ENCODE results near the gene RARRES2.

The RARRES2 gene

DNA sequence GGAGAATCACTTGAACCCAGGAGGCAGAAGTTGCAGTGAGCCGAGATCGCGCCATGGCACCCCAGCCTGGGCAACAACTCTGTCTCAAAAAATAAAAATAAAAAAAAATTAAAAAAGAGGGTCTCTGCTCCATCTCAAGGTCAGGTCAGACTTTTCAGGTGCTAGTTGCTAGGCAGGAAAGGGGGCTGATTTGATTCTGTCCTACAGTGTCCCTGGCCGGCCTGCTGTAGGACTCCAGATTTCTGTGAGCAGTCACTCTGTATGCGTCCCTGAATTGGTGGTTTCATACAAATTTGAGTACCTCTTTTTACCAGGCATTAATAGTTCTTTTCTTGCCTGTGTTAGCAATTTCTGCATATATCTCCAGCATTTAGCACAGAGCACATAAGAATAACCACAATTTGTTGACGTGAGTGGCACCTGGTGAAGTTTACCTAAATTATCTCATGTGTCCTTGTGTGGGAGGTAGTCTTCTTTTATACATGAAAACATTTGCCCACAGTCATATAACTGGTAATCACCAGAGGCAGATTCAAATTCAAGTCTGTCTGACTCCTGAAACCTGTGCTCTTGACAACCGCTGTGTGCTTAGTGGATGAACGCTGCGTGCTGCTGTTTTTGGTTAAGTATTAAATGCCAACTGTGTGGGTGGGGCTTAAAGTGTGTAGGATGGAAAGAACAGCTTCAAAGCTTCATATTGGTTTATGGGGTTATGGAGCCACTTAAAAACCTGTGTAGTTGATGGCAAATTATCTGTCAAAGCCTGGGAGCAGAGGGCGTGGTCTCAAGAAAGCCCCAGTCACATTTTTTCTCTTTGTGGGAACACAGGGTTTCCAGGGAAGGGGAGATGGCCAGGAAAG lies 34.5 kb upstream of the RARRES2 start:
- no peak for TF ChIP-seq CTCF (conservative IDR thresholded peaks at IDR 0.05)
- peak overlapping the region; percentile 92 for H3K27ac ChIP-seq

GRCh38 chr7:150374472-150374871 lies 33.0 kb upstream of the RARRES2 start:
- no peak for TF ChIP-seq CTCF (conservative IDR thresholded peaks at IDR 0.05)
- peak overlapping the region; percentile 77 for H3K27ac ChIP-seq

- no peak for TF ChIP-seq CTCF (conservative IDR thresholded peaks at IDR 0.05)
- H3K27ac ChIP-seq, result peak overlapping the region; percentile 77
Measured at GRCh38 chr7:150374026-150374425, 32.6 kb upstream of the RARRES2 start.

GRCh38 chr7:150373049-150373801 lies 31.8 kb upstream of the RARRES2 start:
- TF ChIP-seq CTCF (conservative IDR thresholded peaks at IDR 0.05), result no peak
- peak overlapping the region; percentile 77 for H3K27ac ChIP-seq

DNA sequence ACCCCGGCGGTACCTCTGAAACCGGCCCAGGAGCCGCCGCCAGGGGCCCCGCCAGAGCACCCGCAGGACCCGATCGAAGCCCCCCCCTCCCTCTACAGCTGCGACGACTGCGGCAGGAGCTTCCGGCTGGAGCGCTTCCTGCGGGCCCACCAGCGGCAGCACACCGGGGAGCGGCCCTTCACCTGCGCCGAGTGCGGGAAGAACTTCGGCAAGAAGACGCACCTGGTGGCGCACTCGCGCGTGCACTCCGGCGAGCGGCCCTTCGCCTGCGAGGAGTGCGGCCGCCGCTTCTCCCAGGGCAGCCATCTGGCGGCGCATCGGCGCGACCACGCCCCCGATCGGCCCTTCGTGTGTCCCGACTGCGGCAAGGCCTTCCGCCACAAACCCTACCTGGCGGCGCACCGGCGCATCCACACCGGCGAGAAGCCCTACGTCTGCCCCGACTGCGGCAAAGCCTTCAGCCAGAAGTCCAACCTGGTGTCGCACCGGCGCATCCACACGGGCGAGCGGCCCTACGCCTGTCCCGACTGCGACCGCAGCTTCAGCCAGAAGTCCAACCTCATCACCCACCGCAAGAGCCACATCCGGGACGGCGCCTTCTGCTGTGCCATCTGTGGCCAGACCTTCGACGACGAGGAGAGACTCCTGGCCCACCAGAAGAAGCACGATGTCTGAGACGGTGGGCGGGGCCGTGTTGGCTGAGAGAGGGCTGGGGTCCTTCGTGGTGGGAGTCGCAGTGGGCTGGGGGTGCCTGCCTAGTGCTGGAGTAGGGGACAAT lies 31.0 kb upstream of the RARRES2 start:
- H3K27ac ChIP-seq, result peak overlapping the region; percentile 77
- TF ChIP-seq CTCF (conservative IDR thresholded peaks at IDR 0.05), result no peak

DNA sequence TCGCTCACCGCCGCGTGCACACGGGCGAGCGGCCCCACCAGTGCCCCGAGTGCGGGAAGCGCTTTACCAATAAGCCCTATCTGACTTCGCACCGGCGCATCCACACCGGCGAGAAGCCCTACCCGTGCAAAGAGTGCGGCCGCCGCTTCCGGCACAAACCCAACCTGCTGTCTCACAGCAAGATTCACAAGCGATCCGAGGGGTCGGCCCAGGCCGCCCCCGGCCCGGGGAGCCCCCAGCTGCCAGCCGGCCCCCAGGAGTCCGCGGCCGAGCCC lies 30.5 kb upstream of the RARRES2 start:
- no peak for TF ChIP-seq CTCF (conservative IDR thresholded peaks at IDR 0.05)
- H3K27ac ChIP-seq, result peak overlapping the region; percentile 77
